Stimulated activated CD4-positive, alpha-beta T cell treated with anti-CD3 and anti-CD28 coated beads, Interleukin-12 subunit alpha, Interleukin-12 subunit beta, amount 100 ng/mL, for 24 hours (primary cell): Measurements from ENCODE around the gene BECN2.

Experiments used
- DNase-seq, 2 experiments: peaks; one replicate each; pipeline ENCODE4 v3.0.0-alpha.2; 2020; ENCODE audit warnings: low read depth in 2 of 2

BECN2 gene

GRCh38 chr1:241957692-241958494 lies at the start of gene BECN2:
Gene BECN2 (plus strand): TSS chr1:241957767. CDS start chr1:241957767, 0 bp downstream.
- DNase-seq: no peak

GRCh38 chr1:241916196-241916595 lies 41.4 kb upstream of the BECN2 start:
- no peak for DNase-seq

GRCh38 chr1:241917487-241917886 lies 40.1 kb upstream of the BECN2 start:
- no peak for DNase-seq

- no peak for DNase-seq
Measured at GRCh38 chr1:241918879-241919278, 38.7 kb upstream of the BECN2 start.

GRCh38 chr1:241924080-241924808 lies 33.3 kb upstream of the BECN2 start:
- no peak for DNase-seq

GRCh38 chr1:241926141-241926540 lies 31.4 kb upstream of the BECN2 start:
- no peak for DNase-seq

GRCh38 chr1:241927321-241927720 lies 30.2 kb upstream of the BECN2 start:
- DNase-seq: no peak

GRCh38 chr1:241932845-241933244 lies 24.7 kb upstream of the BECN2 start:
- no peak for DNase-seq

GRCh38 chr1:241934201-241934848 lies 23.2 kb upstream of the BECN2 start:
- no peak for DNase-seq

- no peak for DNase-seq
Measured at GRCh38 chr1:241934866-241935265, 22.7 kb upstream of the BECN2 start.

GRCh38 chr1:241939798-241940197 lies 17.8 kb upstream of the BECN2 start:
- DNase-seq: no peak

GRCh38 chr1:241942738-241943137 lies 14.8 kb upstream of the BECN2 start:
- DNase-seq: no peak

GRCh38 chr1:241944300-241944699 lies 13.3 kb upstream of the BECN2 start:
- no peak for DNase-seq

- no peak for DNase-seq
Measured at GRCh38 chr1:241947354-241947753, 10.2 kb upstream of the BECN2 start.

- no peak for DNase-seq
Measured at GRCh38 chr1:241950390-241950789, 7.2 kb upstream of the BECN2 start.

GRCh38 chr1:241962153-241962552 lies 4.6 kb downstream of the BECN2 start:
- no peak for DNase-seq

- no peak for DNase-seq
Measured at GRCh38 chr1:241963722-241964121, 6.2 kb downstream of the BECN2 start.

- DNase-seq: no peak
Measured at GRCh38 chr1:241964550-241965282, 7.1 kb downstream of the BECN2 start.

- DNase-seq: no peak
Measured at GRCh38 chr1:241968611-241969010, 11.0 kb downstream of the BECN2 start.

- DNase-seq: no peak
Measured at GRCh38 chr1:241972703-241973369, 15.3 kb downstream of the BECN2 start.

- DNase-seq: no peak
Measured at GRCh38 chr1:241976229-241976628, 18.7 kb downstream of the BECN2 start.
